ENCODE results near the gene CDC25A. TPM values are rescaled to one million over a fixed set of nuclear protein-coding genes. Genes with fewer than 3 reads are reported as not detected.

The CDC25A gene
- total and polyA plus RNA-seq, 2 of the 8 experiments (the other 6 are each of a cell fraction or from before 2014, with no cell fraction given): 20.7 to 62.1 TPM

DNA sequence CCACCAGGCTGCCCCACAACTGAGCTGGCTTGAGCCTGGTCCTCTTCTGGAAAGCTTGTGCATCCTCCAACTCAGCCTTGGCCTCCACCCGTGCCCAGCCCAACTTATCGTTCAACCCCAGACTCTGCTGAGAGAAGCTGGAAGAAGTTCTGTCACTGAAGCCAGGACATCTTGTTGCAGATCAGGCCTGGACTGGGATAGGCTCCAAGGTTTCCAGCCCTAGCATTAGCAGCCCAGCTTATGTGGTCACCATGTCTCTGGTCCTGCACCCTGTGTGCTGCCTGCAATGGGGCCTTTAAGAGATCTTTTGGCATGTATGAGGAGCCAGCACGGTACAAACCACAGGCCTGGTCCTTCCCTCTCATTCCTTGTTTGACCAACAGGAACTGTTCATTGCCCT is 19.9 kb upstream of the CDC25A start:
- POLR2A ChIA-PET (ENCODE audit: partially characterized antibody): interaction anchor here (0.8 kb wide), 1 partner anchor 62 kb away, joined by 3 read pairs; no protein-coding TSS in a partner anchor
- Histone ChIP-seq H3K4ac (replicated peaks; ENCODE audit: insufficient read length, low read depth, low read length) (no peak overlapping the region), H3K56ac (replicated peaks; ENCODE audit: insufficient read length, low read depth, low read length) (no peak overlapping the region), H3K27me3 (replicated peaks in 1 of 4; ENCODE audit: control insufficient read depth in 3 of 4, extremely low read depth in 1 of 4, insufficient read depth in 3 of 4, low read length in 3 of 4) (no peaks in the 10 kb centered on the region), H2BK5ac (ENCODE audit: low read depth, low read length) (no peak overlapping the region), H2BK15ac (ENCODE audit: low read length) (no peak overlapping the region), H3K4me2 (ENCODE audit: insufficient read depth in 1 of 2, low read depth in 2 of 2, low read length in 2 of 2) (no peak overlapping the region), H4K20me1 (replicated peaks in 1 of 2; ENCODE audit: control insufficient read depth in 1 of 2, insufficient read depth in 2 of 2, low read length in 2 of 2) (no peaks in the 10 kb centered on the region), H2BK120ac (replicated peaks; ENCODE audit: low read depth, low read length) (no peak overlapping the region), H3K18ac (ENCODE audit: extremely low read depth, low read length) (no peak overlapping the region), H3K14ac (ENCODE audit: insufficient read length) (no peak overlapping the region), H3K79me2 (ENCODE audit: control insufficient read depth in 1 of 2, insufficient read depth in 2 of 2, low read length in 2 of 2) (no peaks in the 10 kb centered on the region), H2AK5ac (ENCODE audit: low read depth, low read length) (no peak overlapping the region), H3K36me3 (ENCODE audit: control insufficient read depth in 2 of 4, insufficient read depth in 4 of 4, low read length in 3 of 4) (no peaks in the 10 kb centered on the region), H4K5ac (ENCODE audit: insufficient read length, low read depth, low read length) (no peak overlapping the region), H2BK12ac (ENCODE audit: low read depth, low read length) (no peak overlapping the region), H3K9ac (replicated peaks in 1 of 4; ENCODE audit: extremely low read depth in 1 of 4, low read depth in 3 of 4, low read length in 3 of 4) (no peak overlapping the region), H4K91ac (replicated peaks; ENCODE audit: insufficient read length, low read length) (no peak overlapping the region), H2BK20ac (ENCODE audit: low read length) (no peak overlapping the region), H3K9me3 (ENCODE audit: insufficient read depth in 2 of 2, low read depth in 1 of 2, low read length in 1 of 2) (peaks cover 0 to 8% of the 10 kb centered on the region in 2 experiments; a peak in 2 of 4 replicates), H3K23me2 (ENCODE audit: low read depth, low read length) (no peaks in the 10 kb centered on the region; the same call in 1 of the 2 replicates), H3K27ac (ENCODE audit: low read depth, low read length) (no peak overlapping the region), H2AFZ (ENCODE audit: low read length) (no peak overlapping the region), H3K79me1 (ENCODE audit: low read depth, low read length) (no peaks in the 10 kb centered on the region), H3K4me3 (ENCODE audit: extremely low read depth in 1 of 4, insufficient read depth in 2 of 4, low read depth in 3 of 4, low read length in 4 of 4) (no peak overlapping the region), H4K8ac (ENCODE audit: extremely low read depth, insufficient read depth, low read length) (no peak overlapping the region), H3K4me1 (replicated peaks in 1 of 4; ENCODE audit: control insufficient read depth in 3 of 4, insufficient read depth in 4 of 4, low read length in 3 of 4) (no peaks in the 10 kb centered on the region; a peak in 1 of 7 replicates), H3K23ac (ENCODE audit: insufficient read length) (no peak overlapping the region)
- CTCF ChIA-PET (ENCODE audit: partially characterized antibody): interaction anchor here (0.9 kb wide), 1 partner anchor 228 kb away, joined by 3 read pairs; no protein-coding TSS in a partner anchor
- 93% methylated on average over 3 of the region's 3 CpGs; no CpG with 5 or more reads in 1 of the 2 experiments for WGBS, 2 experiments (ENCODE audit: extremely low coverage in 1 of 2, insufficient coverage in 1 of 2, insufficient read length in 1 of 2, insufficient replicate concordance in 2 of 2, low coverage in 1 of 2, low lambda C conversion rate in 2 of 2, missing lambda C conversion rate in 1 of 2)
- DNase-seq (ENCODE audit: low read depth in 1 of 2, low spot score in 2 of 2) (no peak), FAIRE-seq (no peak)
- TF ChIP-seq SAP30 (IDR thresholded peaks at IDR 0.05; ENCODE audit: insufficient read depth, insufficient replicate concordance, low read length): no peak
- TF ChIP-seq POU5F1 (IDR thresholded peaks at IDR 0.05; ENCODE audit: low read depth, low read length): no peak
- TF ChIP-seq PHF8 (conservative IDR thresholded peaks at IDR 0.05; ENCODE audit: low read depth, low read length): no peak

Measured in H1 (cell line).